GM23338 (cell line): ENCODE results near the gene NOP16.

Experiments
- CREB1 ChIP-seq: fragments of 250-450 bp; sonication (Bioruptor Pico); IDR thresholded peaks from 2 replicates; pipeline ENCODE4 v1.5.0; 2020; ENCODE audit warnings: low read depth, mild to moderate bottlenecking, moderate library complexity
- CTCF ChIP-seq, 2 experiments: fragments of 200-600 bp in 1 of 2; sonication (generic) in 1 of 2; conservative IDR thresholded peaks; 2 replicates each; pipeline versions ENCODE4 v1.5.1 to v1.6.1; 2016 to 2017; ENCODE audit warnings: antibody characterized with exemption in 2 of 2, low read depth in 2 of 2, mild to moderate bottlenecking in 2 of 2, moderate library complexity in 1 of 2
- EZH2 ChIP-seq: fragments of 200-600 bp; sonication (generic); IDR thresholded peaks from one replicate; pipeline ENCODE4 v1.8.0; 2017; ENCODE audit warnings: antibody characterized with exemption, mild to moderate bottlenecking, low read depth; ENCODE audit not compliant: unreplicated experiment
- EZH2phosphoT487 ChIP-seq: fragments of 200-600 bp; sonication (generic); IDR thresholded peaks from one replicate; pipeline ENCODE4 v1.8.1; 2018; ENCODE audit warnings: antibody characterized with exemption; ENCODE audit not compliant: unreplicated experiment
- JUNB ChIP-seq: IDR thresholded peaks from one replicate; pipeline ENCODE4 v1.6.1; 2016; ENCODE audit warnings: antibody characterized with exemption; ENCODE audit not compliant: unreplicated experiment
- NANOG ChIP-seq: IDR thresholded peaks from 2 replicates; pipeline ENCODE4 v1.6.1; 2016; ENCODE audit warnings: antibody characterized with exemption, borderline replicate concordance
- POLR2AphosphoS5 ChIP-seq: IDR thresholded peaks from 2 replicates; pipeline ENCODE4 v1.6.1; 2016; ENCODE audit warnings: antibody characterized with exemption, low read depth
- REST ChIP-seq: IDR thresholded peaks from one replicate; pipeline ENCODE4 v1.6.1; 2018; ENCODE audit warnings: antibody characterized with exemption; ENCODE audit not compliant: unreplicated experiment
- ZNF114 ChIP-seq: fragments of 250-450 bp; sonication (Bioruptor Pico); IDR thresholded peaks from 2 replicates; pipeline ENCODE4 v1.5.0; 2020; ENCODE audit warnings: mild to moderate bottlenecking, moderate library complexity
- ZNF331 ChIP-seq: fragments of 250-450 bp; sonication (Bioruptor Pico); IDR thresholded peaks from 2 replicates; pipeline ENCODE4 v1.5.0; 2020; ENCODE audit warnings: low read depth, mild to moderate bottlenecking, moderate library complexity

GRCh38 chr5:176368726-176369125 lies 19.7 kb downstream of the NOP16 start:
- TF ChIP-seq CTCF (conservative IDR thresholded peaks at IDR 0.05; ENCODE audit: low read depth in 2 of 2) (no peak), POLR2AphosphoS5 (no peak), ZNF331 (CRISPR knock-in tag) (no peak), ZNF114 (CRISPR knock-in tag) (no peak), REST (no peak), EZH2 (no peak), NANOG (no peak), EZH2phosphoT487 (no peak), CREB1 (CRISPR knock-in tag) (no peak), JUNB (no peak)
